ENCODE results near the gene SNX33. TPM values are rescaled to one million over a fixed set of nuclear protein-coding genes. Genes with fewer than 3 reads are reported as not detected.

Gene SNX33
- total RNA-seq, 1 experiment from 2014 or later: 19.8 TPM

- Mint-ChIP-seq H3K27me3 (ENCODE audit: low read depth) (no peaks in the 10 kb centered on the region), H3K4me3 (no peak overlapping the region), H3K27ac (peak overlapping the region; percentile 89; the same call in 1 of the 2 replicates), H3K4me1 (peaks cover 20% of the 10 kb centered on the region), H3K9me3 (no peaks in the 10 kb centered on the region), H3K36me3 (no peaks in the 10 kb centered on the region; the same call in 1 of the 2 replicates)
- DNase-seq (ENCODE audit: low spot score) (no peak), ATAC-seq (peak; percentile 57)
- TF ChIP-seq, protein P1, sequence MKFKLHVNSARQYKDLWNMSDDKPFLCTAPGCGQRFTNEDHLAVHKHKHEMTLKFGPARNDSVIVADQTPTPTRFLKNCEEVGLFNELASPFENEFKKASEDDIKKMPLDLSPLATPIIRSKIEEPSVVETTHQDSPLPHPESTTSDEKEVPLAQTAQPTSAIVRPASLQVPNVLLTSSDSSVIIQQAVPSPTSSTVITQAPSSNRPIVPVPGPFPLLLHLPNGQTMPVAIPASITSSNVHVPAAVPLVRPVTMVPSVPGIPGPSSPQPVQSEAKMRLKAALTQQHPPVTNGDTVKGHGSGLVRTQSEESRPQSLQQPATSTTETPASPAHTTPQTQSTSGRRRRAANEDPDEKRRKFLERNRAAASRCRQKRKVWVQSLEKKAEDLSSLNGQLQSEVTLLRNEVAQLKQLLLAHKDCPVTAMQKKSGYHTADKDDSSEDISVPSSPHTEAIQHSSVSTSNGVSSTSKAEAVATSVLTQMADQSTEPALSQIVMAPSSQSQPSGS (CRISPR knock-in tag; IDR thresholded peaks at IDR 0.05; ENCODE audit: borderline replicate concordance, low read depth): no peak
- 0 out of 2 replicates have a peak, but pooled peaks have one; percentile 33 for TF ChIP-seq NFYB (CRISPR knock-in tag; conservative IDR thresholded peaks at IDR 0.05; ENCODE audit: low read depth)
- ChIA-PET CTCF (interaction anchor here (0.6 to 2.1 kb wide), 7 partner anchors 11 to 304 kb away, joined by 3 to 11 read pairs (median 7); partner anchors contain the start of genes MAN2C1 and SNX33), POLR2A (interaction anchor here (1.0 to 2.2 kb wide), 4 partner anchors 11 to 217 kb away, joined by 3 to 12 read pairs (median 6); partner anchors contain the start of genes IMP3 and SNX33)
These were observed 24.3 kb downstream of the SNX33 start for GRCh38 chr15:75671730-75672602.

- Mint-ChIP-seq H3K4me3 (no peak overlapping the region), H3K27me3 (ENCODE audit: low read depth) (no peaks in the 10 kb centered on the region), H3K36me3 (no peaks in the 10 kb centered on the region; the same call in 1 of the 2 replicates), H3K27ac (peak overlapping the region; percentile 89; the same call in 1 of the 2 replicates), H3K9me3 (no peaks in the 10 kb centered on the region), H3K4me1 (peaks cover 20% of the 10 kb centered on the region)
- ATAC-seq (peak; percentile 39), DNase-seq (ENCODE audit: low spot score) (no peak)
- ChIA-PET POLR2A (interaction anchor here (1.0 to 2.2 kb wide), 7 partner anchors 12 to 218 kb away, joined by 3 to 12 read pairs (median 3); partner anchors contain the start of genes IMP3 and SNX33), CTCF (interaction anchor here (0.7 to 2.1 kb wide), 8 partner anchors 12 to 305 kb away, joined by 3 to 11 read pairs (median 6); partner anchors contain the start of genes MAN2C1 and SNX33)
- no peak for TF ChIP-seq IRF1 (CRISPR knock-in tag; IDR thresholded peaks at IDR 0.05)
- TF ChIP-seq TCF7 (CRISPR knock-in tag; IDR thresholded peaks at IDR 0.05; ENCODE audit: low read depth): no peak
- TF ChIP-seq, protein P2, sequence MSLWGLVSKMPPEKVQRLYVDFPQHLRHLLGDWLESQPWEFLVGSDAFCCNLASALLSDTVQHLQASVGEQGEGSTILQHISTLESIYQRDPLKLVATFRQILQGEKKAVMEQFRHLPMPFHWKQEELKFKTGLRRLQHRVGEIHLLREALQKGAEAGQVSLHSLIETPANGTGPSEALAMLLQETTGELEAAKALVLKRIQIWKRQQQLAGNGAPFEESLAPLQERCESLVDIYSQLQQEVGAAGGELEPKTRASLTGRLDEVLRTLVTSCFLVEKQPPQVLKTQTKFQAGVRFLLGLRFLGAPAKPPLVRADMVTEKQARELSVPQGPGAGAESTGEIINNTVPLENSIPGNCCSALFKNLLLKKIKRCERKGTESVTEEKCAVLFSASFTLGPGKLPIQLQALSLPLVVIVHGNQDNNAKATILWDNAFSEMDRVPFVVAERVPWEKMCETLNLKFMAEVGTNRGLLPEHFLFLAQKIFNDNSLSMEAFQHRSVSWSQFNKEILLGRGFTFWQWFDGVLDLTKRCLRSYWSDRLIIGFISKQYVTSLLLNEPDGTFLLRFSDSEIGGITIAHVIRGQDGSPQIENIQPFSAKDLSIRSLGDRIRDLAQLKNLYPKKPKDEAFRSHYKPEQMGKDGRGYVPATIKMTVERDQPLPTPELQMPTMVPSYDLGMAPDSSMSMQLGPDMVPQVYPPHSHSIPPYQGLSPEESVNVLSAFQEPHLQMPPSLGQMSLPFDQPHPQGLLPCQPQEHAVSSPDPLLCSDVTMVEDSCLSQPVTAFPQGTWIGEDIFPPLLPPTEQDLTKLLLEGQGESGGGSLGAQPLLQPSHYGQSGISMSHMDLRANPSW (CRISPR knock-in tag; conservative IDR thresholded peaks at IDR 0.05; ENCODE audit: low read depth): no peak
- TF ChIP-seq CREB1 (CRISPR knock-in tag; IDR thresholded peaks at IDR 0.05): 0 out of 2 replicates have a peak, but pooled peaks have one; percentile 34
These were observed 25.1 kb downstream of the SNX33 start for GRCh38 chr15:75672646-75673425.

DNA sequence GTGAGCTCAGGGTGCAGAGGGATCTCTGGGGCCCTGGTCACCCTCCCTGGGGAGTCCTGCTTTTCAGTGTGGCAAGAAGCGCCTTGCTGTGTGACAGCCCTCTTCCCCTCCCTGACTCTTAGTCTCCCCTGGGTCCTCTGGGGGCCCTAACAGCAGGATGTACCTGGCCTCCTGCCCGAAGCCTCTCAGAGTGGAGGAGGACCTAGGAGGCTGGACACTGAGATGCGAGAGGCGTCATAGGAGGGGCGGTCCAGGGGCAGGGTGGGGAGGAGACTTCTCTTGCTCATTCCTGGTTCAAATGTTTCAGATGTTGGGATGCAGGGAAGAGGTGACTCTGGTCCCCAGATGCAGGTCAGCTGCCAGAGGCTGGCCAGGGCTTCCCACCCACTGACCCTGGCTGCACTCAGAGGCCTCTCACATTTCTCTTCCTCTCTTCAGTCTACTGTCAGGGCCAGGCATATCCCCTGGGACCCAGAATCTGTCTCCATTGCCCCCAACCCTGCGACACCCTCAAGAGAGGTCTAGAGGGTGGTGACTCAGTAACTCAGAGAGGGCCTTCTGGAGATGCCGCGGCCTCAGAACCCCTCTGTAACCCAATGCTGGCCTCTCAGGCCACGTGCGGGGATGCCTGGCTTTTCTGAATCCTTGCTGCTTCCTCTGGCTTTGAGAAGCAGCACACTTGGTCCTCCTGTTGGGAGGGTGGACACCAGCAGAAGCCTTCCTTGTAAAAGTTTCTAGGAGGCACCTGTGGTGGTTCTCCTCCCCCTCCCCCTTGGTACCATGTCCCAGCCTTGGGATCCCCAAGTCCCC is 25.9 kb downstream of the SNX33 start:
- ChIA-PET CTCF (interaction anchor here (0.7 to 2.1 kb wide), 6 partner anchors 11 to 306 kb away, joined by 3 to 11 read pairs (median 6); partner anchors contain the start of genes MAN2C1 and SNX33), POLR2A (interaction anchor here (1.0 to 2.0 kb wide), 5 partner anchors 12 to 34 kb away, joined by 3 to 12 read pairs (median 3); partner anchors contain the start of genes IMP3 and SNX33)
- H3K4me3 Mint-ChIP-seq: no peak overlapping the region
- H3K27me3 Mint-ChIP-seq (ENCODE audit: low read depth): no peaks in the 10 kb centered on the region
- DNase-seq (ENCODE audit: low spot score) (no peak), ATAC-seq (no peak)
- no peak overlapping the region for H3K27ac Mint-ChIP-seq
- no peaks in the 10 kb centered on the region for H3K9me3 Mint-ChIP-seq
- H3K36me3 Mint-ChIP-seq: no peaks in the 10 kb centered on the region; the same call in 1 of the 2 replicates
- peaks cover 20% of the 10 kb centered on the region for H3K4me1 Mint-ChIP-seq
- no peak for TF ChIP-seq SMAD3 (CRISPR knock-in tag; IDR thresholded peaks at IDR 0.05; ENCODE audit: borderline replicate concordance)
- TF ChIP-seq RORB (CRISPR knock-in tag; IDR thresholded peaks at IDR 0.05): no peak
- no peak for TF ChIP-seq ZNF232 (CRISPR knock-in tag; IDR thresholded peaks at IDR 0.05)
- no peak for TF ChIP-seq FOXK1 (CRISPR knock-in tag; IDR thresholded peaks at IDR 0.05)
- no peak for TF ChIP-seq CTCF (IDR thresholded peaks at IDR 0.05)
- no peak for TF ChIP-seq IRF1 (CRISPR knock-in tag; IDR thresholded peaks at IDR 0.05)
- TF ChIP-seq HMGXB4 (CRISPR knock-in tag; IDR thresholded peaks at IDR 0.05): no peak
- no peak for TF ChIP-seq ZNF416 (CRISPR knock-in tag; IDR thresholded peaks at IDR 0.05)
- no peak for TF ChIP-seq MXD4 (CRISPR knock-in tag; IDR thresholded peaks at IDR 0.05; ENCODE audit: borderline replicate concordance)
- TF ChIP-seq FOXJ3 (CRISPR knock-in tag; IDR thresholded peaks at IDR 0.05; ENCODE audit: borderline replicate concordance): no peak

All from WTC11 (cell line).